ENCODE results near the gene LRRC2.
"Not testable (repeated sequence)": the region's sequence is repeated elsewhere in the genome, so short reads cannot be mapped to it uniquely, and the experiment has no call there.

LRRC2 gene

DNA sequence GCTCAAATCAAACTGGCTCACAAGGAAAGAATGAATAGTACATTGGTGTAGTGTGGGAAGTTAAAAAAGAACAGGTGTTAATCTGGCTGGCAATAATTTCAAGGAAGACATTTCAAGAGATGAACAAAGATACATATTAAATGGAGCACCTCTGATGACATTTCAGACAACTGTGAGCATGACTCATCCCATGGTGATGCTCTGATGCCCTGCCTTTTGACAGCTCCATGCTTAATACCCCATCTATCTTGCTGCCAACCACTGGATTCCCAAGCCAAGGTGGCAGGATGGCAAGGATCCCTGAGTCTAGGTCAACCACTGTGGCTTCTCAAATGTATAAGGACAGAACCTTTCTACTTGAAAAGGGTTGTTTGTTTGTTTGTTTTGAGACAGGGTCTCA lies 29.3 kb downstream of the LRRC2 start:
- H3K4me3 ChIP-seq (ENCODE audit: control insufficient read depth, low read depth, low read length): no peak overlapping the region
- DNase-seq (ENCODE audit: low read depth): no peak
- TF ChIP-seq, protein P1, sequence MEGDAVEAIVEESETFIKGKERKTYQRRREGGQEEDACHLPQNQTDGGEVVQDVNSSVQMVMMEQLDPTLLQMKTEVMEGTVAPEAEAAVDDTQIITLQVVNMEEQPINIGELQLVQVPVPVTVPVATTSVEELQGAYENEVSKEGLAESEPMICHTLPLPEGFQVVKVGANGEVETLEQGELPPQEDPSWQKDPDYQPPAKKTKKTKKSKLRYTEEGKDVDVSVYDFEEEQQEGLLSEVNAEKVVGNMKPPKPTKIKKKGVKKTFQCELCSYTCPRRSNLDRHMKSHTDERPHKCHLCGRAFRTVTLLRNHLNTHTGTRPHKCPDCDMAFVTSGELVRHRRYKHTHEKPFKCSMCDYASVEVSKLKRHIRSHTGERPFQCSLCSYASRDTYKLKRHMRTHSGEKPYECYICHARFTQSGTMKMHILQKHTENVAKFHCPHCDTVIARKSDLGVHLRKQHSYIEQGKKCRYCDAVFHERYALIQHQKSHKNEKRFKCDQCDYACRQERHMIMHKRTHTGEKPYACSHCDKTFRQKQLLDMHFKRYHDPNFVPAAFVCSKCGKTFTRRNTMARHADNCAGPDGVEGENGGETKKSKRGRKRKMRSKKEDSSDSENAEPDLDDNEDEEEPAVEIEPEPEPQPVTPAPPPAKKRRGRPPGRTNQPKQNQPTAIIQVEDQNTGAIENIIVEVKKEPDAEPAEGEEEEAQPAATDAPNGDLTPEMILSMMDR (IDR thresholded peaks at IDR 0.05; ENCODE audit: control insufficient read depth, insufficient read depth, low read depth, low read length, missing control alignments): no peak

DNA sequence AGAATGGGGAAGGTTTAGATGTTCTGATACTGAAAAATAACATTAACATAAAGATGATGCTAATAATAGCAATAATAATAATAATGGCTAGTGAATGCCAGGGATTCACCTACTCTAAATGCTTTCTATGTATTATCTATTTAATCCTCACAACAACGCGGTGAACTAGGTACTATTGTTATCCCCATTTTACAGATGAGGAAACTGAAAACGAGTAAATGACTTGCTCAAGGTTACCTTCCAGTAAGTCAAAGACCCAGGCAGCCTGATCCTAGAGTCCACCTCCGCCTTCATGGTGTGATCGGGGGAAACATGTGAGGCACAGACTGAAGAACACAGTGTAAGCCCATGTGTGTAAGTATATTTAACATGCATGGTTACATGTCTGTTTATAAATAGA lies 30.4 kb downstream of the LRRC2 start:
- DNase-seq (ENCODE audit: low read depth): no peak
- no peak overlapping the region for H3K4me3 ChIP-seq (ENCODE audit: control insufficient read depth, low read depth, low read length)
- TF ChIP-seq, protein P1 (IDR thresholded peaks at IDR 0.05; ENCODE audit: control insufficient read depth, insufficient read depth, low read depth, low read length, missing control alignments): no peak

GRCh38 chr3:46533091-46533490 lies 33.0 kb downstream of the LRRC2 start:
- TF ChIP-seq, protein P1 (IDR thresholded peaks at IDR 0.05; ENCODE audit: control insufficient read depth, insufficient read depth, low read depth, low read length, missing control alignments): no peak
- no peak for DNase-seq (ENCODE audit: low read depth)
- no peak overlapping the region for H3K4me3 ChIP-seq (ENCODE audit: control insufficient read depth, low read depth, low read length)

- TF ChIP-seq, protein P1 (IDR thresholded peaks at IDR 0.05; ENCODE audit: control insufficient read depth, insufficient read depth, low read depth, low read length, missing control alignments): no peak
- no peak for DNase-seq (ENCODE audit: low read depth)
- no peak overlapping the region for H3K4me3 ChIP-seq (ENCODE audit: control insufficient read depth, low read depth, low read length)
Measured at GRCh38 chr3:46527239-46527638, 38.9 kb downstream of the LRRC2 start.

GRCh38 chr3:46524832-46525231 lies 41.3 kb downstream of the LRRC2 start:
- H3K4me3 ChIP-seq (ENCODE audit: control insufficient read depth, low read depth, low read length): no peak overlapping the region
- no peak for DNase-seq (ENCODE audit: low read depth)
- TF ChIP-seq, protein P1 (IDR thresholded peaks at IDR 0.05; ENCODE audit: control insufficient read depth, insufficient read depth, low read depth, low read length, missing control alignments): no peak

DNA sequence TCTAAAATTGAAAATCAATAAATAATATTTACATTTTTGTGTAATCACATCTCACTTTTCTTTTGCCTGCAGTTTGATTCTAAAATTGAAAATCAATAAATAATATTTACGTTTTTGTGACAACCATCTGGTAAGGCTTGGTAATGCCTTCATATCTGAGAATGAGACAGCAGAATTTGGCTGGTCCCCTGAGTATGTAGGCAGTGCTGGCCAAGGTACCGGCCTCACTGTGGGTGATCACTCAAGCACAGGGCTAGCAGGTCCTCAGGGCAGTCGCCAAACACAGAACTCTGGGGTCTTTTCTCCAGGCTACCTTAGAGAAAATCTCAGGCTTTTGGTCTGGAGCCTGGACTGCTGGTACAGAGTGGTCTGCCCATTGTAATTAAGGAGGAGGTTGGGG lies 42.1 kb downstream of the LRRC2 start:
- no peak overlapping the region for H3K4me3 ChIP-seq (ENCODE audit: control insufficient read depth, low read depth, low read length)
- TF ChIP-seq, protein P1 (IDR thresholded peaks at IDR 0.05; ENCODE audit: control insufficient read depth, insufficient read depth, low read depth, low read length, missing control alignments): no peak
- DNase-seq (ENCODE audit: low read depth): no peak

- TF ChIP-seq, protein P1 (IDR thresholded peaks at IDR 0.05; ENCODE audit: control insufficient read depth, insufficient read depth, low read depth, low read length, missing control alignments): no peak
- no peak for DNase-seq (ENCODE audit: low read depth)
- H3K4me3 ChIP-seq (ENCODE audit: control insufficient read depth, low read depth, low read length): no peak overlapping the region
Measured at GRCh38 chr3:46523556-46523955, 42.5 kb downstream of the LRRC2 start.

DNA sequence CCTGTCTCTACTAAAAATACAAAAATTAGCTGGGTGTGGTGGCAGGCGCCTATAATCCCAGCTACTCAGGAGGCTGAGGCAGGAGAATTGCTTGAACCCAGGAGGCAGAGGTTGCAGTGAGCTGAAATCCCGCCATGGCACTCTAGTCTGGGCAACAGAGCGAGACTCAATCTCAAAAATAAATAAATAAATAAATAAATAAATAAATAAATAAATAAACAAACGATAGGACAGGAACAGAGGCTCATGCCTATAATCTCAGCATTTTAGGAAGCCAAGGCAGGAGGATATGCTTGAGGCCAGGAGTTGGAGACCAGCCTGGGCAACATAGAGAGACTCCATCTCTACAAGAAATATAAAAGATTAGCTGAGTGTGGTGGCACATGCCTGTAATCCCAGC lies 43.9 kb downstream of the LRRC2 start:
- DNase-seq (ENCODE audit: low read depth); H3K4me3 ChIP-seq (ENCODE audit: control insufficient read depth, low read depth, low read length): not testable (repeated sequence)
